ENCODE results near the gene LNX1.
A peak's percentile ranks its signal among the peaks of the same experiment; 100 is the strongest.

LNX1 gene

DNA sequence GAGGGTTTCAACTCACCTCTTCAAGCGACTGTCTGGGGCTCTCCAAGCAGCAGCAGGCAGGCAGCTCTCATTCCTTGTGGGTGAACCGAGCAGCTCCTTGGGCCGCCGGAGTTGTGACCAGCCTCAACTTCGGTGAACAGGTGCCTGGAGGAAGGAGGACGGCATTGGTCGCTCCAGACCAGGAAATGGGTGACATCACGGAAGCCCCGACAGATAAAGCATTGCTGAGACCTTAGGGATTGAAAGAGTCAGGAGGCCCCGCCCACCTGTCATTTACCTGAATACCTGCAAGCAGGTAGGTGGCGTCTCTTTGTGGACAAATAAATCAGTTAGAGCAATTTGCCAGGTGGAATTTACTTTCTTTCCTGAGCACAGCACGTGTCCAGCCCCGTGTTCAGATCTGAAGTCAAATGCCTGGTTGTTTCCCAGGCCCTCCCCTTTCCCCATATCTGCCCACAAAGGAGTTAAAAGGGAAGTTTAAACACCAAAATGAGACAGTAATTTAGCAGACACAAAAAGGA lies at the start of gene LNX1:
TSS of gene LNX1 (minus strand) at position 115 of the 521 bp plus-strand sequence. CDS start 17,484 bp downstream, outside the sequence.
- Histone ChIP-seq H3K9ac (ENCODE audit: low read depth, low read length) (peak within 1 kb of the TSS; percentile 53), H3K36me3 (ENCODE audit: insufficient read depth, low read length) (no peaks in the 10 kb centered on the region), H3K9me3 (ENCODE audit: control insufficient read depth, insufficient read depth, low read length) (no peaks in the 10 kb centered on the region), H3K4me1 (ENCODE audit: insufficient read depth, low read length) (peaks cover 22% of the 10 kb centered on the region)

GRCh38 chr4:53640576-53641453 lies 49.5 kb upstream of the LNX1 start:
- Histone ChIP-seq H3K36me3 (ENCODE audit: insufficient read depth, low read length) (no peaks in the 10 kb centered on the region), H3K4me1 (ENCODE audit: insufficient read depth, low read length) (no peaks in the 10 kb centered on the region), H3K9me3 (ENCODE audit: control insufficient read depth, insufficient read depth, low read length) (no peaks in the 10 kb centered on the region), H3K9ac (ENCODE audit: low read depth, low read length) (no peak overlapping the region)

DNA sequence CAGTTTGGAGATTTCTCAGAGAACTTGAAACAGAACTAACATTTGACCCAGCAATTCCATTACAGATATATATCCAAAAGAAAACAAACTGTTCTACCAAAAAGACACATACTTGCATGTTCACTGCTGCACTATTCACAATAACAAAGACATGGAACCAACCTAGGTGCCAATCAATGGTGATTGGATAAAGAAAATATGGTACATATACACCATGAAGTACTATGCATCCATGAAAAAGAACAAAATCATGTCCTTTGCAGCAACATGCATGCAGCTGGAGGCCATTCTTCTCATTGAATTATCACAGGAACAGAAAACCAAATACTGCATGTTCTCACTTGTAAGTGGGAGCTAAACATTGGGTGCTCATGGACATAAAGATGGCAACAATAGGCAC lies 47.6 kb upstream of the LNX1 start:
- H3K4me1 ChIP-seq (ENCODE audit: insufficient read depth, low read length), result no peaks in the 10 kb centered on the region
- no peaks in the 10 kb centered on the region for H3K36me3 ChIP-seq (ENCODE audit: insufficient read depth, low read length)
- H3K9me3 ChIP-seq (ENCODE audit: control insufficient read depth, insufficient read depth, low read length), result no peaks in the 10 kb centered on the region
- H3K9ac ChIP-seq (ENCODE audit: low read depth, low read length), result no peak overlapping the region

- H3K9ac ChIP-seq (ENCODE audit: low read depth, low read length), result no peak overlapping the region
- no peaks in the 10 kb centered on the region for H3K4me1 ChIP-seq (ENCODE audit: insufficient read depth, low read length)
- H3K9me3 ChIP-seq (ENCODE audit: control insufficient read depth, insufficient read depth, low read length), result no peaks in the 10 kb centered on the region
- no peaks in the 10 kb centered on the region for H3K36me3 ChIP-seq (ENCODE audit: insufficient read depth, low read length)
Observed at GRCh38 chr4:53637348-53637747, 46.1 kb upstream of the LNX1 start.

DNA sequence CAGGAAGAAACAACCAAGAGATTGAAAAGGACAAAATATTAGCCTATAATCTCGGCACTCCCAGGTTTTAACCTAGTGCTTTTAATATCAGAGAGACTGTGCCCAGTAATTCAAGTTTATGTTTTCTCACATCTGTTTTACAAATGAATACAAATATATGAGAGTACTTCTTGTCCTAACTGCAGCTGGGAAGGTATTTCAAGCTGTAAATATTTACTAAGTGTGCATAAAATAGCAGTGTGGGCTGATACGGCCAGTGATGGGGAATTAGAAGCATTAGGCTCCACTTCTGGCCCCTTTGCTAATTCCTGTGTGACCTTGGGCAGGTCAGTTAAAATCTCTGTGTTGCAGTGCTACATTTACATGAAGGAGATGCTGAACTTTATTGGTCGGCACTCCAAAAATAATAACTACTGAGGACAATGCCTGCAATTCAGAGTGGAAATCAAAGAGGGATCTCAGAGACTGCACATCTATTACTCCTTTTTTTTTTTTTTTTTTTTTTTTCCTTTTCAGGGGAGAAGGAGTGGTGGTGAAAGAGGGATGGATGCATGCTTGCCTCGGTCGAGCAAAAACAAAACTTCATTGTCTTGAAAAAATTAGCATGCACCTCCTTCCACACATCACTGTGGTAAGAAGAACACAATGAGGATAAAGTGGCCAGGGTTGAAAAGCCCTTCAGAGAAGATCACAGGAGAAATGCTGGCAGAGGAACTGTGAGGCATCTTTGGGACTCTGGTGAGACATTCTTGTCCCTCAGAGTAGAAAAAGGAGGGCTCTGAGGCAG lies 44.6 kb upstream of the LNX1 start:
- no peaks in the 10 kb centered on the region for H3K36me3 ChIP-seq (ENCODE audit: insufficient read depth, low read length)
- no peaks in the 10 kb centered on the region for H3K9me3 ChIP-seq (ENCODE audit: control insufficient read depth, insufficient read depth, low read length)
- no peak overlapping the region for H3K9ac ChIP-seq (ENCODE audit: low read depth, low read length)
- H3K4me1 ChIP-seq (ENCODE audit: insufficient read depth, low read length), result no peaks in the 10 kb centered on the region

GRCh38 chr4:53633608-53634007 lies 42.3 kb upstream of the LNX1 start:
- Histone ChIP-seq H3K9ac (ENCODE audit: low read depth, low read length) (no peak overlapping the region), H3K9me3 (ENCODE audit: control insufficient read depth, insufficient read depth, low read length) (no peaks in the 10 kb centered on the region), H3K4me1 (ENCODE audit: insufficient read depth, low read length) (no peaks in the 10 kb centered on the region), H3K36me3 (ENCODE audit: insufficient read depth, low read length) (no peaks in the 10 kb centered on the region)

- Histone ChIP-seq H3K9me3 (ENCODE audit: control insufficient read depth, insufficient read depth, low read length) (no peaks in the 10 kb centered on the region), H3K36me3 (ENCODE audit: insufficient read depth, low read length) (no peaks in the 10 kb centered on the region), H3K9ac (ENCODE audit: low read depth, low read length) (no peak overlapping the region), H3K4me1 (ENCODE audit: insufficient read depth, low read length) (no peaks in the 10 kb centered on the region; the same call in 1 of the 2 replicates)
Observed at GRCh38 chr4:53629296-53629695, 38.0 kb upstream of the LNX1 start.

- H3K9ac ChIP-seq (ENCODE audit: low read depth, low read length), result no peak overlapping the region
- no peaks in the 10 kb centered on the region for H3K9me3 ChIP-seq (ENCODE audit: control insufficient read depth, insufficient read depth, low read length)
- H3K36me3 ChIP-seq (ENCODE audit: insufficient read depth, low read length), result no peaks in the 10 kb centered on the region
- H3K4me1 ChIP-seq (ENCODE audit: insufficient read depth, low read length), result no peaks in the 10 kb centered on the region; the same call in 1 of the 2 replicates
Observed at GRCh38 chr4:53626491-53626890, 35.2 kb upstream of the LNX1 start.

DNA sequence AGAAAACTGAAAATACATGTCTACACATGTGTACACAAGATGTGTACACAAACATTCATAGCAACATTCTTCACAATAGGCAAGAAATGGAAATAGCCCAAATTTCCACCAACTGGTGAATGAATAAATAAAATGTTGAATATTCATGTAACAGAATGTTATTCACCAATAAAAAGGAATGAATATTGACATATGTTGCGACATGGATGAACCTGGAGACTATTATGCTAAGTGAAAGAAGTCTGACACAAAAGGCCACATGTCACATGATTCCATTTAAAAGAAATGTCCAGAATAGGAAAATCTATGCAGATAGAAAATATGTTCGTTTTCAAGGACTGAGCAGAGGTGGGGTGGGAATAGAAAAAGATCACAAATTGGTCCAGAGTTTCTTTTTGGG lies 34.6 kb upstream of the LNX1 start:
- Histone ChIP-seq H3K4me1 (ENCODE audit: insufficient read depth, low read length) (no peaks in the 10 kb centered on the region; the same call in 1 of the 2 replicates), H3K9me3 (ENCODE audit: control insufficient read depth, insufficient read depth, low read length) (no peaks in the 10 kb centered on the region), H3K36me3 (ENCODE audit: insufficient read depth, low read length) (no peaks in the 10 kb centered on the region), H3K9ac (ENCODE audit: low read depth, low read length) (no peak overlapping the region)

DNA sequence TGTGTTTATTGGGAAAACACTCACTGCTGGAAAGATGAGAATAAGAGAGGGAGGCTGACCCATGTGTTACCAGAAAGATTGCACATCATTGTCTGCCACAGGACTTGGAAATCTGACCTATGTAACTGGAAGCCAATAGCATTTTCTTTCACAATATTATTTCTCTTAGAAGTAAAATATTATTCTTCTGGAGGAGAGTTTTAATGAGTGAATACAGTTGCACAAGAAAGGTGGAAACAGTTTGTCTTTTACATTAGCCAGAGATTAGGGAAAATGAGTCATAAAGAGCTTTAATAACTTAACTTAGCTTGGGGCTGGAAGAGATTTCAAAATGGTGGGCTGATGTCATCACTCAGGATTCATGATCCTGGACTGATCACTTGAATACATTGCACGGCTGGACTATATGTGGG lies 31.5 kb upstream of the LNX1 start:
- no peaks in the 10 kb centered on the region for H3K36me3 ChIP-seq (ENCODE audit: insufficient read depth, low read length)
- H3K9ac ChIP-seq (ENCODE audit: low read depth, low read length), result no peak overlapping the region
- no peaks in the 10 kb centered on the region for H3K9me3 ChIP-seq (ENCODE audit: control insufficient read depth, insufficient read depth, low read length)
- H3K4me1 ChIP-seq (ENCODE audit: insufficient read depth, low read length), result no peaks in the 10 kb centered on the region; the same call in 1 of the 2 replicates

- no peaks in the 10 kb centered on the region for H3K36me3 ChIP-seq (ENCODE audit: insufficient read depth, low read length)
- H3K4me1 ChIP-seq (ENCODE audit: insufficient read depth, low read length), result no peaks in the 10 kb centered on the region
- H3K9ac ChIP-seq (ENCODE audit: low read depth, low read length), result no peak overlapping the region
- H3K9me3 ChIP-seq (ENCODE audit: control insufficient read depth, insufficient read depth, low read length), result no peaks in the 10 kb centered on the region
Observed at GRCh38 chr4:53620956-53621355, 29.7 kb upstream of the LNX1 start.

GRCh38 chr4:53619431-53619830 lies 28.1 kb upstream of the LNX1 start:
- Histone ChIP-seq H3K36me3 (ENCODE audit: insufficient read depth, low read length) (no peaks in the 10 kb centered on the region), H3K4me1 (ENCODE audit: insufficient read depth, low read length) (no peaks in the 10 kb centered on the region), H3K9ac (ENCODE audit: low read depth, low read length) (no peak overlapping the region), H3K9me3 (ENCODE audit: control insufficient read depth, insufficient read depth, low read length) (no peaks in the 10 kb centered on the region)

- no peak overlapping the region for H3K9ac ChIP-seq (ENCODE audit: low read depth, low read length)
- no peaks in the 10 kb centered on the region for H3K36me3 ChIP-seq (ENCODE audit: insufficient read depth, low read length)
- H3K9me3 ChIP-seq (ENCODE audit: control insufficient read depth, insufficient read depth, low read length), result no peaks in the 10 kb centered on the region
- H3K4me1 ChIP-seq (ENCODE audit: insufficient read depth, low read length), result no peaks in the 10 kb centered on the region
Observed at GRCh38 chr4:53618321-53618720, 27.0 kb upstream of the LNX1 start.

DNA sequence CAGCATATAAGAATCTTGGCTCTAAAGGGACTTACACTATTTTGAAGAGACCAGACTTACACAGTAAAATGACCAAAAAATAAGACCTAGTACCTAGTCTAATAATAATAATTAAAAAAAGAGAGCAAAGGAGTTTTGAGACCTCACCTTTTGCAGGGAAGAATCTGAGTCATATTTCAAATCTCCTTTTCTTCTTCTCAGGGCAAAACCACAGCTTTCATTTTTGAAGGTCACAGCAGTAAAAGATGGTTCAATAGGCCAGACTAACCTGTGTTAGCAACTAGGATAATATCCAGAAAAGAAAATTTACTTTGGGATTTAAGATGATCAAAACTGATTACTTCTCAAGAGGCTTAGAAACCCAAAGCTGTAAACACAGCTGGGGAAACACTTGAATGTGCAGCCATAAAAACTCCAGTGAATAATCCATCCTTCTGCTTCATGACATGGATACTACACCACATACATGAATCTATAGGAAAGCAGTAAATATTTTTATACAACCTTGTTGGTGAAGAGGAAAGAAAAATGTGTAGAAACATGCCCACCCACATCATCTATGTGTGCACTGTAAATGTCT lies 25.9 kb upstream of the LNX1 start:
- H3K36me3 ChIP-seq (ENCODE audit: insufficient read depth, low read length), result no peaks in the 10 kb centered on the region
- no peaks in the 10 kb centered on the region for H3K4me1 ChIP-seq (ENCODE audit: insufficient read depth, low read length)
- no peak overlapping the region for H3K9ac ChIP-seq (ENCODE audit: low read depth, low read length)
- H3K9me3 ChIP-seq (ENCODE audit: control insufficient read depth, insufficient read depth, low read length), result no peaks in the 10 kb centered on the region

Data from ES-I3 (cell line).